OCI-LY7 (cell line): ENCODE measurements around the gene PPP1R14C.

Experiments used
- EZH2phosphoT487 ChIP-seq: fragments of 200-600 bp; sonication (generic); IDR thresholded peaks from 2 replicates; pipeline ENCODE4 v1.6.1; 2018; ENCODE audit warnings: low read depth, borderline replicate concordance, mild to moderate bottlenecking, mixed run types, antibody characterized with exemption, low read length, moderate library complexity, mixed read lengths
- TF ChIP-seq, protein P1 (sequence below): fragments of 200-600 bp; sonication (generic); conservative IDR thresholded peaks from 2 replicates; pipeline ENCODE4 v1.5.1; 2014; ENCODE audit warnings: mild to moderate bottlenecking, antibody characterized with exemption, low read length, moderate library complexity, mixed read lengths

DNA sequence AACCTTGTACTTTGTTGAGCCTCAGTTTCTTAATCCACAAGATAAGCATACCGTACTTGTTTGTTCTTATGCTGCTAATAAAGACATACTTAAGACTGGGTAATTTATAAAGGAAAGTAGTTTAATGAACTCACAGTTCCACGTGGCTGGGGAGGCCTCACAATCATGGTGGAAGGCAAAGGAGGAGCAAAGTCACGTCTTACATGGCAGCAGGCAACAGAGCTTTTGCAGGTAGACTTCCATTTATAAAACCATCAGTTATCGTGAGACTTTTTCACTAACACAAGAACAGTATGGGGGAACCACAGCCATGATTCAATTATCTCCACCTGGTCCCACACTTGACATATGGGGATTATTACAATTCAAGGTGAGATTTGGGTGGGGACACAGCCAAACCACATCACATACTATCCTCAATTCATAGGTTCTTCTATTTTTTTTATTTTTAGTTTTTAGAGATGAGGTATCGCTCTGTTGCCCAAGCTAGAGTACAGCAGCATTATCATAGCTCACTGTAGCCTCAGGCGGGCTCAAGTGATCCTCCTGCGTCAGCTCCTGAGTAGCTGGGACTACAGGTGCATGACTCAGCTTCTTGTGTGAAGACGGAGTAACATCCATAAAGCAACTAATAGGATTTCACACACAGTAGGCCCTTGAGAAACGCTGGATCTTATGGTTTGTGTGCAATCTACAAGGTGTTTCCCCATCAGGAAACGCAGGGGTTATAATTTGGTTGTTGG lies 149.3 kb downstream of the PPP1R14C start:
- TF ChIP-seq, protein P1, sequence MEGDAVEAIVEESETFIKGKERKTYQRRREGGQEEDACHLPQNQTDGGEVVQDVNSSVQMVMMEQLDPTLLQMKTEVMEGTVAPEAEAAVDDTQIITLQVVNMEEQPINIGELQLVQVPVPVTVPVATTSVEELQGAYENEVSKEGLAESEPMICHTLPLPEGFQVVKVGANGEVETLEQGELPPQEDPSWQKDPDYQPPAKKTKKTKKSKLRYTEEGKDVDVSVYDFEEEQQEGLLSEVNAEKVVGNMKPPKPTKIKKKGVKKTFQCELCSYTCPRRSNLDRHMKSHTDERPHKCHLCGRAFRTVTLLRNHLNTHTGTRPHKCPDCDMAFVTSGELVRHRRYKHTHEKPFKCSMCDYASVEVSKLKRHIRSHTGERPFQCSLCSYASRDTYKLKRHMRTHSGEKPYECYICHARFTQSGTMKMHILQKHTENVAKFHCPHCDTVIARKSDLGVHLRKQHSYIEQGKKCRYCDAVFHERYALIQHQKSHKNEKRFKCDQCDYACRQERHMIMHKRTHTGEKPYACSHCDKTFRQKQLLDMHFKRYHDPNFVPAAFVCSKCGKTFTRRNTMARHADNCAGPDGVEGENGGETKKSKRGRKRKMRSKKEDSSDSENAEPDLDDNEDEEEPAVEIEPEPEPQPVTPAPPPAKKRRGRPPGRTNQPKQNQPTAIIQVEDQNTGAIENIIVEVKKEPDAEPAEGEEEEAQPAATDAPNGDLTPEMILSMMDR = no peak
- TF ChIP-seq EZH2phosphoT487 = no peak
